ENCODE measurements around the gene ARHGAP19. TPM values are rescaled to one million over a fixed set of nuclear protein-coding genes. Genes with fewer than 3 reads are reported as not detected.

Gene ARHGAP19
- total RNA-seq, 4 donors from 2014 or later, result 3.7 to 15.4 (median 7.5) TPM

DNA sequence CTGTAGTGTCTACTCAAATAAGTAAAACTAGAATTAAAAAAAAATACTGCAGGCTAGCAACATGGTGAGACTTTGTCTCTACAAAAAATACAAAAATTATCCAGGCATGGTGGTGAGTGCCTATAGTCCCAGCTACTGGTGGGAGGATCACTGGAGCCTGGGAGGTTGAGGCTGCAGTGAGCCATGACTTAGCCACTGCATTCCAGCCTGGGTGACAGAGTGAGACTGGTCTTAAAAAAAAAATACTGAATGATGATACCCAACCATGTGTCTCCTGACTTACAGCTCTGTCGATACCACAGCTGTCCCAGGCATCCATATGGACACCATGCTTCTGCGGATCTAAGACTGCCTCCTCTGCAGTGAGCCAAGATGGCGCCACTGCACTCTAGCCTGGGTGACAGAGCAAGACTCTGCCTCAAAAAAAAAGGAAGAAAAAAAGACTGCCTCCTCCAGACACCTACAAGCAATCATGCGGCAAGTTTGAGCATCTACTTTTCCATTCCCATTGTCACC is 18.7 kb upstream of the ARHGAP19 start:
- Histone ChIP-seq H3K9me3 (no peaks in the 10 kb centered on the region), H3K36me3 (no peaks in the 10 kb centered on the region), H3K4me3 (no peak overlapping the region), H3K27ac (no peak overlapping the region), H3K4me1 (no peaks in the 10 kb centered on the region), H3K27me3 (no peaks in the 10 kb centered on the region)
- WGBS, 2 donors, result 96 to 100% methylated on average over 3 to 4 of the region's 4 CpGs
- DNase-seq, result no peak
- intact Hi-C loops (cut with DNase I), result no loop called here
- TF ChIP-seq, protein P1, sequence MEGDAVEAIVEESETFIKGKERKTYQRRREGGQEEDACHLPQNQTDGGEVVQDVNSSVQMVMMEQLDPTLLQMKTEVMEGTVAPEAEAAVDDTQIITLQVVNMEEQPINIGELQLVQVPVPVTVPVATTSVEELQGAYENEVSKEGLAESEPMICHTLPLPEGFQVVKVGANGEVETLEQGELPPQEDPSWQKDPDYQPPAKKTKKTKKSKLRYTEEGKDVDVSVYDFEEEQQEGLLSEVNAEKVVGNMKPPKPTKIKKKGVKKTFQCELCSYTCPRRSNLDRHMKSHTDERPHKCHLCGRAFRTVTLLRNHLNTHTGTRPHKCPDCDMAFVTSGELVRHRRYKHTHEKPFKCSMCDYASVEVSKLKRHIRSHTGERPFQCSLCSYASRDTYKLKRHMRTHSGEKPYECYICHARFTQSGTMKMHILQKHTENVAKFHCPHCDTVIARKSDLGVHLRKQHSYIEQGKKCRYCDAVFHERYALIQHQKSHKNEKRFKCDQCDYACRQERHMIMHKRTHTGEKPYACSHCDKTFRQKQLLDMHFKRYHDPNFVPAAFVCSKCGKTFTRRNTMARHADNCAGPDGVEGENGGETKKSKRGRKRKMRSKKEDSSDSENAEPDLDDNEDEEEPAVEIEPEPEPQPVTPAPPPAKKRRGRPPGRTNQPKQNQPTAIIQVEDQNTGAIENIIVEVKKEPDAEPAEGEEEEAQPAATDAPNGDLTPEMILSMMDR (IDR thresholded peaks at IDR 0.05), result no peak
- TF ChIP-seq POLR2A (IDR thresholded peaks at IDR 0.05), result no peak

DNA sequence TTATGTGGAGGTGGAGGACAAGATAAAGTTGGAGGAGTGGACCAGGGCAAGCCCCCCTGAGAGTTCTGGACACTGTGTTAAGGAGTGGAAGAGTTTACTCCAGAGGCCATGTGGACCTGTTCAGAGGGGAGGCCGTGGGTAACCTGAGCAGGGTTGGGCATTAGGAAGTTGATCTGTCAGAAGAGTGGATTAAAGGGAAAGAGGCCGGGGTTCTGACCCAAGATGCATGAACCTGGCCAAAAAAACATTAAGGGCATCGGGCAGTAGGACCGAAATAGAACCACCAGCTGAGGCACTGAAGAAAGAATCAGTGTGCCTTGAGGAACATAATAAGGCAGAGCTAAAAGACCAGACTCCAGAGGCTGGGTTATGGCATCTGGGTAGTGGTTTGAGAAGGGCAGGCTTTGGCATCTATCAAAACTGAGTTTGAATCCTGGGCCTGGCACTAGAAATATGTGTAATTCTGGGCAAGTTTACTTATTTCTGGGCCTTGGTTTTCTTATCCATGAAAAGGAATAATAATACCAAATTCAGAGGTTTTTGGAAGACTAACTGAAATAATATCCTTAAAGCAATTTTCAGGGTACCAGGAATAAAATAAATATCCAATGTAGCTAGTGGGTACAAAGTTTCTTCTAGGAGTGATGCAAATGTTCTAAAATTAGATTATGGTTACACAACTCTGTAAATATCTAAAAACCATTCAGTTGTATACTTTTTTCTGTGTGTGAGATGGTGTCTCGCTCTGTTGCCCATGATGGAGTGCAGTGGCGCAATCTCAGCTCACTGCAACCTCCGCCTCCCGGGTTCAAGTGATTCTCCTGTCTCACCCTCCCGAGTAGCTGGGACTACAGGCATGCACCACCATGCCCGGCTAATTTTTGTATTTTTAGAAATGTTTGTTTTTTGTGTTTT is 15.7 kb upstream of the ARHGAP19 start:
- WGBS, 2 donors, result 75 to 79% methylated on average over 10 of the region's 10 CpGs
- DNase-seq, result no peak
- TF ChIP-seq, protein P1 (IDR thresholded peaks at IDR 0.05), result no peak
- TF ChIP-seq POLR2A (IDR thresholded peaks at IDR 0.05), result no peak

DNA sequence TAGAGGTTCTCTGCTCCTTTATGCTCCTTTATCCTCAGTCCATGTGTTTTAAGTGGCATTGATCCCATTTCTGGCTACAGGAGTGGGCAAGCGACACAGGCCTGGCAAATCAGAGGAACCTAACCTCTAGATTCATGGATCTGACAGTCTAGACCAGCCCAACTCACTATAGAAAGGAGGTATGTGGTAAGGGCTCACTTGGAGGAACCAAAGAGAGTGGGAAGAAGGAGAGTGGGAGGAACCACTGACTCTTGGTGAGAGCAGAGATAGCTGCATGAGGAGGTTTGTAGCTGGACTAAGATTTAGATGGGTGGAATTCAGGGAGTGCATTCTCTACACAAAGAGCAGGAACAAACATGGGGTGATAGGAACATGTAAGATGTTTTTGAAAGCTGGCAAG is 15.0 kb upstream of the ARHGAP19 start:
- no peak for DNase-seq
- WGBS, 2 donors, result 83 to 100% methylated on average over 1 of the region's 1 CpG
- H3K4me3 ChIP-seq, result no peak overlapping the region

More for the DNA sequence above, 15.7 kb upstream of the ARHGAP19 start:
- no peaks in the 10 kb centered on the region for H3K4me1 ChIP-seq
- no peak overlapping the region for H3K4me3 ChIP-seq
- intact Hi-C loops (cut with DNase I), result no loop called here
- H3K27me3 ChIP-seq, result no peaks in the 10 kb centered on the region
- no peaks in the 10 kb centered on the region for H3K9me3 ChIP-seq
- H3K27ac ChIP-seq, result no peak overlapping the region
- H3K36me3 ChIP-seq, result no peaks in the 10 kb centered on the region

DNA sequence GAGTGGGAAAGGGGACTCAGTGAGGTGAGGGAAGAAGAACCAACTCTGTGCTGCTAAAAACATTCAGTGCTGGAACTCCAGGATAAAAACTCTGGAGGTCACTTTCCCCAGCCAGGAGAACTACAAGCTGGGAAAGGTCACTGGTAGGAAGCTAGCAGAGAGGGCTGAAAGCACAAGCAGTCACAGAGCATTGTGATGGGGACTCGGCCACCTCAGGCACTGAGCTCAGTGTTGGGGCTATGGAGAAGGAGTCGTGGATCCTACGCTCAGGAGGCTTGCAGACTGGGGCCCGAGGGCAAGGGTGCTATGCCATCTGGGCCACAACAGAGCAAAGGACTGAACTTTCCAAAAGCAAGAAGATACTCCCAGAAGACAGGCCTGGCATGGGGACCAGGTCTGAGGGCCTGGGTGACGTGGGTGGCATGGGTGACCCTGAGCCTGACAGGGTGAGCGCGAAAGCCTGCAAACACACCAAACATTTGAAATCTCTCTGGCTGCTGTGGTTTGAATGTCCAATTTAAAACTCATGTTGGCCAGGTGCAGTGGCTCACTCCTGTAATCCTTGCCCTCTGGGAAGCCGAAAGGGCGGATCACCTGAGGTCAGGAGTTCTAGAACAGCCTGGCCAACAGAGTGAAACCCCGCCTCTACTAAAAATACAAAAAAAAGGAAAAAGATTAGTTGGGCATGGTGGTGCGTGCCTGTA is 9.8 kb upstream of the ARHGAP19 start:
- DNase-seq, result no peak
- H3K9me3 ChIP-seq, result no peaks in the 10 kb centered on the region
- no peaks in the 10 kb centered on the region for H3K27me3 ChIP-seq
- TF ChIP-seq POLR2A (IDR thresholded peaks at IDR 0.05), result no peak
- TF ChIP-seq, protein P1 (IDR thresholded peaks at IDR 0.05), result no peak
- no peak overlapping the region for H3K4me3 ChIP-seq
- 84 to 93% methylated on average over 7 to 8 of the region's 11 CpGs for WGBS, 2 donors
- no peak overlapping the region for H3K27ac ChIP-seq
- intact Hi-C loops (cut with DNase I), result no loop called here
- no peaks in the 10 kb centered on the region for H3K36me3 ChIP-seq
- H3K4me1 ChIP-seq, result no peaks in the 10 kb centered on the region

More for the DNA sequence above, 15.0 kb upstream of the ARHGAP19 start:
- no peaks in the 10 kb centered on the region for H3K27me3 ChIP-seq
- H3K27ac ChIP-seq, result no peak overlapping the region
- H3K9me3 ChIP-seq, result no peaks in the 10 kb centered on the region
- no peaks in the 10 kb centered on the region for H3K36me3 ChIP-seq
- no peaks in the 10 kb centered on the region for H3K4me1 ChIP-seq
- TF ChIP-seq, protein P1 (IDR thresholded peaks at IDR 0.05), result no peak
- TF ChIP-seq POLR2A (IDR thresholded peaks at IDR 0.05), result no peak
- intact Hi-C loops (cut with DNase I), result no loop called here

DNA sequence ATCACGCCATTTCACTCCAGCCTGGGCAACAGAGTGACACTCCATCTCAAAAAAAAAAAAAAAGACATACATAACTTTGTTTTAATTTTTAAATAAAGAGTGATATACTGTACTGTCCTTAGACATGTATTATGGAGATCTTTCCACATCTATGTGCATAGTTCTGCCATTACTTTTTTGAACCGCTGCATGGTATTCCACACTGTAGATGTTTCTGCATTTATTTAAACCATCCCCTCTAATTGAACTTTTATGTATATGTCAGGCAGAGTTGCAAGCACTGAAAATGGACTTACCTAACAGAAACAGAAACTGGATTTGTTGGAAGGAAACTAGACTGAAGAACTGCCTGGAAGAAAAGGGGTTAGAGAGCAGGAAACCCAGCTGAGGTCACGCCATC is 8.5 kb upstream of the ARHGAP19 start:
- no peaks in the 10 kb centered on the region for H3K36me3 ChIP-seq
- H3K4me1 ChIP-seq, result no peaks in the 10 kb centered on the region
- intact Hi-C loops (cut with DNase I), result no loop called here
- 86 to 93% methylated on average over 3 of the region's 3 CpGs for WGBS, 2 donors
- no peaks in the 10 kb centered on the region for H3K9me3 ChIP-seq
- no peak for DNase-seq
- no peak overlapping the region for H3K4me3 ChIP-seq
- TF ChIP-seq, protein P1 (IDR thresholded peaks at IDR 0.05), result no peak
- TF ChIP-seq POLR2A (IDR thresholded peaks at IDR 0.05), result no peak
- no peaks in the 10 kb centered on the region for H3K27me3 ChIP-seq
- no peak overlapping the region for H3K27ac ChIP-seq

Data from esophagus squamous epithelium (tissue), 5 donors.